22Rv1 (cell line): ENCODE measurements around the gene GPC1.
"Not testable (repeated sequence)": the region's sequence is repeated elsewhere in the genome, so short reads cannot be mapped to it uniquely, and the experiment has no call there.

Experiments
- H3K27ac ChIP-seq: fragments of 450-650 bp; 2 replicates; pipeline ENCODE4 v1.5.1; 2017
- ZFX ChIP-seq: fragments of 450-650 bp; IDR thresholded peaks from 2 replicates; pipeline ENCODE4 v1.6.1; 2017; ENCODE audit warnings: antibody characterized with exemption, borderline replicate concordance
- TF ChIP-seq, protein P1 (sequence below): fragments of 450-650 bp; IDR thresholded peaks from 2 replicates; pipeline ENCODE4 v1.5.1; 2017; ENCODE audit warnings: mild to moderate bottlenecking

GPC1 gene, protein sequence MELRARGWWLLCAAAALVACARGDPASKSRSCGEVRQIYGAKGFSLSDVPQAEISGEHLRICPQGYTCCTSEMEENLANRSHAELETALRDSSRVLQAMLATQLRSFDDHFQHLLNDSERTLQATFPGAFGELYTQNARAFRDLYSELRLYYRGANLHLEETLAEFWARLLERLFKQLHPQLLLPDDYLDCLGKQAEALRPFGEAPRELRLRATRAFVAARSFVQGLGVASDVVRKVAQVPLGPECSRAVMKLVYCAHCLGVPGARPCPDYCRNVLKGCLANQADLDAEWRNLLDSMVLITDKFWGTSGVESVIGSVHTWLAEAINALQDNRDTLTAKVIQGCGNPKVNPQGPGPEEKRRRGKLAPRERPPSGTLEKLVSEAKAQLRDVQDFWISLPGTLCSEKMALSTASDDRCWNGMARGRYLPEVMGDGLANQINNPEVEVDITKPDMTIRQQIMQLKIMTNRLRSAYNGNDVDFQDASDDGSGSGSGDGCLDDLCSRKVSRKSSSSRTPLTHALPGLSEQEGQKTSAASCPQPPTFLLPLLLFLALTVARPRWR

DNA sequence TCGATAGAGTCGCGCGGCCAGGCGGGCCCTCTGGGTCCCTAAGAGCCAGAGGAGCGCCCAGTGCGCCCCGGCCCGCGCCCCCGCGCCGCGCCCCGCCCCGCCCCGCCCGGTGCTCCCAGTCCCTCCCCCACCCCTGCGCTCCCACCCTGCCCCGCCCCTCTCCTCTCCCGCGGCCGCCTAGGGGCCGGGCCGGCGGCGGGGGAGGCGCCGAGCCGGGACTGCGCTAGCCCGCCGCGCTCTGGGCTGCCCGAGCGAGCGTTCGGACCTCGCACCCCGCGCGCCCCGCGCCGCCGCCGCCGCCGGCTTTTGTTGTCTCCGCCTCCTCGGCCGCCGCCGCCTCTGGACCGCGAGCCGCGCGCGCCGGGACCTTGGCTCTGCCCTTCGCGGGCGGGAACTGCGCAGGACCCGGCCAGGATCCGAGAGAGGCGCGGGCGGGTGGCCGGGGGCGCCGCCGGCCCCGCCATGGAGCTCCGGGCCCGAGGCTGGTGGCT is at the start of gene GPC1:
Gene GPC1 (plus strand): TSS at position 207 of the 491 bp plus-strand sequence. CDS start 256 bp downstream, at position 463.
- no peak for TF ChIP-seq ZFX
- TF ChIP-seq, protein P1, sequence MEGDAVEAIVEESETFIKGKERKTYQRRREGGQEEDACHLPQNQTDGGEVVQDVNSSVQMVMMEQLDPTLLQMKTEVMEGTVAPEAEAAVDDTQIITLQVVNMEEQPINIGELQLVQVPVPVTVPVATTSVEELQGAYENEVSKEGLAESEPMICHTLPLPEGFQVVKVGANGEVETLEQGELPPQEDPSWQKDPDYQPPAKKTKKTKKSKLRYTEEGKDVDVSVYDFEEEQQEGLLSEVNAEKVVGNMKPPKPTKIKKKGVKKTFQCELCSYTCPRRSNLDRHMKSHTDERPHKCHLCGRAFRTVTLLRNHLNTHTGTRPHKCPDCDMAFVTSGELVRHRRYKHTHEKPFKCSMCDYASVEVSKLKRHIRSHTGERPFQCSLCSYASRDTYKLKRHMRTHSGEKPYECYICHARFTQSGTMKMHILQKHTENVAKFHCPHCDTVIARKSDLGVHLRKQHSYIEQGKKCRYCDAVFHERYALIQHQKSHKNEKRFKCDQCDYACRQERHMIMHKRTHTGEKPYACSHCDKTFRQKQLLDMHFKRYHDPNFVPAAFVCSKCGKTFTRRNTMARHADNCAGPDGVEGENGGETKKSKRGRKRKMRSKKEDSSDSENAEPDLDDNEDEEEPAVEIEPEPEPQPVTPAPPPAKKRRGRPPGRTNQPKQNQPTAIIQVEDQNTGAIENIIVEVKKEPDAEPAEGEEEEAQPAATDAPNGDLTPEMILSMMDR, result no peak
- H3K27ac ChIP-seq, result peak within 1 kb of the TSS; percentile 59

DNA sequence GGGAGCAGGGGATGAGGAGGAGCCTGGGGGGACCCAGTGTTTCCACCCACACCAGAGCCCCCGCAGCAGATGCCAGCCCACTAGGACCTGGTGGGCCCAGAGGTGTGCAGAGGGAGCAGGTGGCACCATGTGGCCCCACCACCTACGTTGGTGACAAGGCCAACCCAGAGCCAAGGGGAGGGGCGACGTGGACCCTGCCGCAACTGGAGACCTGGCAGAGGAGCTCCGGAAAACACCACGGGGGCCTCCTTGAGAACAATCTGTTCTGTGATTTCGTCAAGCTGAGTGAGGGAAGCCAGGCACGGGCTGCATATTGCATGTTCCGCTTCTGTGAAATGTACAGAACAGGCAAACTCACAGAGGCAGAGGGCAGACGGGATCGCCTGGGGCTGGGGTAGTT is 49.1 kb upstream of the GPC1 start:
- H3K27ac ChIP-seq, result no peak overlapping the region
- TF ChIP-seq, protein P1, result no peak
- no peak for TF ChIP-seq ZFX

DNA sequence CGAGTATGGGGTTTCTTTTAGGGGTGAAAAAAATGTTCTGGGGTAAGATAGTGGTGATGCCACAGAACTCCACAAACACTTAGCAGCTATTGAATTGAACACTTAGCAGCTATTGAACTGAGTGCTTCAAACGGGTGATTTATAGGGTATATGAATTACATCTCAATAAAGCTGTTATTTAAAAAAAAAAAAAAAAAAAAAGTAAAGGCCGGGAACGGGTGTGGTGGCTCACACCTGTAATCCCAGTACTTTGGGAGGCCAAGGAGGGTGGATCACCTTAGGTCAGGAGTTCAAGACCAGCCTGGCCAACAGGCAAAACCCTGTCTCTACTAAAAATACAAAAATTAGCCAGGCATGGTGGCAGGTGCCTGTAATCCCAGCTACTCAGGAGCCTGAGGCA is 48.7 kb upstream of the GPC1 start:
- not testable (repeated sequence) for H3K27ac ChIP-seq

DNA sequence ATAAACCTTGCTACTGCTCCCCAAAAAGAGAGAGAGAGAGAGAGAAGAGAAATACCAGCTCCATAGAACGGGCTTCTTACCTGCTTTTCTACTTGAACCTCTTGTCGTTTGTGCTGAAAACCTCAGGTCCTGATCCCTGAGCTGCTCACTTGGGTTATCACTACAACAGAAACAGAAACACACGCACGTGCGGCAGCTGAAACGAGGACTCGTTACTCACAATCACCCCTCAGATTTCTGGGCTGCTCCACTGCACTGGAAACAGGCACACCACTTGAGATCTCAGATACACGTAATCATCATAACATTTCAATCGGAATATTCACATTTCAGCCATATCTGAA is 48.2 kb upstream of the GPC1 start:
- TF ChIP-seq ZFX, result no peak
- TF ChIP-seq, protein P1, result no peak
- H3K27ac ChIP-seq, result no peak overlapping the region

DNA sequence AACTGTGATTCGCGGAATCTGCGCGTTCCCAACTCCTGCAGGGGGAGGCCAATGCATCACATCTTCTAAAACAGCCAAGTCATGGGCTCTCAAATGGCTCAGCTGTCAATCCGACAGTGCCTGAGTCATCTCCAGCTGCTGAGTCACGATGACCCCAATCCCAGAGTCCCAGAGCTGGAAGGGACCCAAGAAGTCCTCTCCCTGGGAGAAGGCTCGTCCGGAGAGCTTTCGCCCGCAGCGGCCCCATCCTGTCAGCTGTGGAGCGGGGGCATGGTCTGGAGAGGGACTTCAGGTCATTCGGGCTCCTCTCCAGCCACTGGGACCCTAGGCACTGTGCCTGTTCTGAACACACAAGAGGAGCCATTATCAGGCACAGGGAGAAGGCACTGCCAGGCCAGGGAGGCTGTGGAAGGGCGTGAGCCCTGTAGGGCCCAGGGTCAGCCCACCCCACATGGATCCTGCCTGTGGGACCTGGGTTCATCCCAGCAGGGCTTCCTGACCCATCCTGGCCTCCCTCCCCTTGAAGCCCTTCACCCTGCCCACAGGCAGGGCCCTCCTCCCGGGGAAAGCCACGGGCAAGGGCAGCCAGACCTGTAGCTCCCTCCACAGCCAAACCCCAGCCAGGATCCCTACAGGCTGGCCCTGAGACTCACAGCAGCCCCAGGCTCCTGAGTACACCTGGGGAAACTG is 47.6 kb upstream of the GPC1 start:
- no peak overlapping the region for H3K27ac ChIP-seq
- TF ChIP-seq ZFX, result no peak
- TF ChIP-seq, protein P1, result no peak

DNA sequence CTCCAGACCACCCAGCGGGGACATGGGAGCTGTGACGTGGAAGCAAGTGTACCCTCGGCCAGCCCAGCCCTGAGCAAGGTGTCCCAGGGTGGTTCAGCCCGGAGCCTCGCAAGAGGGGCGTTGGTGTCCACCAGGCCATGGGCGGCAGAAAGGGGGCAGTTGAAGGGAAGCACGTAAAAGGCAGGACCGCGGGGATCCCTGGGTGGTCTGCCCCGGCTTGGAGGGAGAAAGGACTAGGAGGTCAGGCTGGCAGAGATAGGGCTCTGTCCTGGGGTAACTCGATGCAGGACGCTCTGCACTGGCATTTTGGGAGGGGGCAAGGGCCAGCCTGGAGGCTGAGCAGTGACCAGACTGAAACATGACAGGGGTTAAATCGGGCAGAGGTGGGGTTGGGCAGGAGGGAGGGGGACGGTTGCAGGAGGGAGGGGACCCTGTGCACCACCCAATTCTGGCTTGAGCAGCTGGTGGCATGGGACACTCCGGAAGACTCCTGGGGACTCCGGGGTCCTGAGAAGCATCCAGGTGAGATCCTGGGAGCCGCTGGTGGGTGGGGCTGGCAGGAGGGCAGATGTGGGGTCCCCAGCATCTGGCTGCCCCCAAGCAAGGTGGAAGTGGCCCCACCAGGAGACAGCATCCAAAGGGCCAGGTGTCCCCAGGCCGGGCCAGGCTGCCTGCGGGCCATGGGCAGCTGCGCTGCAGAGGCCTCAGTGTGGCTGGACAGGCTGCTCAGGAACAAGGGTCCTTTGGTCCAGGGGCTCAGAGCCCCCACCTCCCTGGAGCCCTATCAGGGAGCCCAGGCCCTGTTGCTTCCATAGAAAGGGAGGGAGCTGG is 46.8 kb upstream of the GPC1 start:
- TF ChIP-seq ZFX, result no peak
- TF ChIP-seq, protein P1, result no peak
- H3K27ac ChIP-seq, result no peak overlapping the region

DNA sequence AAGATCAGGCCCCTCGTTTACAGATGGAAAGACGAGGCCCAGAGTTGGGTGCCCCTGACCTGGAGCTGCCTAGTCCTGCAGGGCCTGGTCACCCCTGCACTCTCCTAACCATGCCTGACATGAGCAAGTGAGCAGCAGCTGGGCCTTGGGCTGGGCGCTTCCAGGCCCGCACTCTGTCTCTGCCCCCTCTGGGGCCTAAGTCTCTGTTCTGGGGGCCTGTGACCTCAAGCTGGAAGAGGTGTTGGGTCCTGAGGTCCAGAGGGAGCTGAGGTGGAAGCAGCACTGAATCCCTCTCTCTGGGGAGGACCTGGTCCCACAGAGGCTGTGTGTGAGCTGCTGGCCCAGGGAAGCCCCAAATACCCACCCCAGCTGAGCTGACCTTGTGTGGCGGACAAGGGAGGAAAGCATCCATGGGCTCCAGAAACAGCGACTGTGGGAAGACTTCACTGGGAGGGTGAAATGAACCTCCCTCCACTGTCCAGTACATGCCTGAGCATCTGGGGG is 46.1 kb upstream of the GPC1 start:
- TF ChIP-seq, protein P1, result no peak
- no peak for TF ChIP-seq ZFX
- no peak overlapping the region for H3K27ac ChIP-seq
